Stomach (tissue), 4 donors: Measurements from ENCODE around the gene MAPT.

ENCODE experiments used
- POLR2A ChIP-seq, 4 donors: fragments of 450-650 bp; IDR thresholded peaks; one replicate each; pipeline ENCODE4 v1.6.1; 2016; ENCODE audit warnings: antibody characterized with exemption in 4 of 4, control low read depth in 2 of 4, mild to moderate bottlenecking in 1 of 4, moderate library complexity in 1 of 4
- POLR2AphosphoS5 ChIP-seq, 3 donors: sonication (generic); formaldehyde crosslinking; IDR thresholded peaks; one replicate each; pipeline ENCODE4 v1.6.1; 2016; ENCODE audit warnings: antibody characterized with exemption in 3 of 3
- TF ChIP-seq, protein P1 (sequence below), 7 experiments: fragments of 450-650 bp in 4 of 7; fragments of 200-600 bp in 3 of 7; sonication (generic) in 3 of 7; IDR thresholded peaks; one replicate each; pipeline ENCODE4 v1.5.1; 2016 to 2019; ENCODE audit warnings: antibody characterized with exemption in 7 of 7, control low read depth in 2 of 7, mild to moderate bottlenecking in 1 of 7

GRCh38 chr17:45965812-45966211 lies 71.5 kb downstream of the MAPT start:
- TF ChIP-seq, protein P1, sequence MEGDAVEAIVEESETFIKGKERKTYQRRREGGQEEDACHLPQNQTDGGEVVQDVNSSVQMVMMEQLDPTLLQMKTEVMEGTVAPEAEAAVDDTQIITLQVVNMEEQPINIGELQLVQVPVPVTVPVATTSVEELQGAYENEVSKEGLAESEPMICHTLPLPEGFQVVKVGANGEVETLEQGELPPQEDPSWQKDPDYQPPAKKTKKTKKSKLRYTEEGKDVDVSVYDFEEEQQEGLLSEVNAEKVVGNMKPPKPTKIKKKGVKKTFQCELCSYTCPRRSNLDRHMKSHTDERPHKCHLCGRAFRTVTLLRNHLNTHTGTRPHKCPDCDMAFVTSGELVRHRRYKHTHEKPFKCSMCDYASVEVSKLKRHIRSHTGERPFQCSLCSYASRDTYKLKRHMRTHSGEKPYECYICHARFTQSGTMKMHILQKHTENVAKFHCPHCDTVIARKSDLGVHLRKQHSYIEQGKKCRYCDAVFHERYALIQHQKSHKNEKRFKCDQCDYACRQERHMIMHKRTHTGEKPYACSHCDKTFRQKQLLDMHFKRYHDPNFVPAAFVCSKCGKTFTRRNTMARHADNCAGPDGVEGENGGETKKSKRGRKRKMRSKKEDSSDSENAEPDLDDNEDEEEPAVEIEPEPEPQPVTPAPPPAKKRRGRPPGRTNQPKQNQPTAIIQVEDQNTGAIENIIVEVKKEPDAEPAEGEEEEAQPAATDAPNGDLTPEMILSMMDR (IDR thresholded peaks at IDR 0.05): no peak
- TF ChIP-seq POLR2A (IDR thresholded peaks at IDR 0.05) (no peak), POLR2AphosphoS5 (IDR thresholded peaks at IDR 0.05) (no peak)
